GM08714 (cell line): ENCODE measurements around the gene VWA7.

Experiments
- H3K4me3 ChIP-seq: fragments of 200-500 bp; sonication (Bioruptor generic); 2 replicates; pipeline ENCODE4 v1.5.1; 2014; ENCODE audit warnings: mild to moderate bottlenecking, low read length, inconsistent platforms
- ZNF274 ChIP-seq: IDR thresholded peaks from 2 replicates; pipeline ENCODE4 v1.6.1; 2012; ENCODE audit warnings: mild to moderate bottlenecking, low read depth, low read length

Gene VWA7

DNA sequence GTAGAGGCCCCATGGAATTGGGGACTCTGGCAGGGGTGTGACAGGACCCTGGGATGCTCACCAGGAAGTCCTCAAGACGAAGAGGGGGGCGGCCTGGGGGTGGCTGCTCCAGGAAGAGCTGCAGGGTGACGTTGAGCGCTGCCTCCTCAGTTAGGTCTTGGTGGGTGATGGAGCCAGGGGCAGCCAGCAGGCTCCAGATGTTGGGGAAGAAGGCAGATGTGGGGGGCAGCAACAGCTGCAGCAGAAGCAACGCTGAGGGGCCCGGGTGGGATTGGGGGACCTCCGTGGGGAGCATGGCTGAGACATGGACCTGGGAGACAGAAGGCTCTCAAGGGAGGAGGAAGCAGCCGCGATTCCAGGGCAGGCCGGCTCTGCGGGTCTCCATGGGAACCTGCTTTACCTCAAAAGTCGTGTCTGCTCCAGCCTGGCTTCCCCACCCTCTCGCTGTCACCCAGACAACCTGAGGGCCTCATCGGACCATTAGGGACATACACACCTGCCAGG is 591 bp downstream of the VWA7 start:
- TF ChIP-seq ZNF274, result no peak
- no peak overlapping the region for H3K4me3 ChIP-seq

DNA sequence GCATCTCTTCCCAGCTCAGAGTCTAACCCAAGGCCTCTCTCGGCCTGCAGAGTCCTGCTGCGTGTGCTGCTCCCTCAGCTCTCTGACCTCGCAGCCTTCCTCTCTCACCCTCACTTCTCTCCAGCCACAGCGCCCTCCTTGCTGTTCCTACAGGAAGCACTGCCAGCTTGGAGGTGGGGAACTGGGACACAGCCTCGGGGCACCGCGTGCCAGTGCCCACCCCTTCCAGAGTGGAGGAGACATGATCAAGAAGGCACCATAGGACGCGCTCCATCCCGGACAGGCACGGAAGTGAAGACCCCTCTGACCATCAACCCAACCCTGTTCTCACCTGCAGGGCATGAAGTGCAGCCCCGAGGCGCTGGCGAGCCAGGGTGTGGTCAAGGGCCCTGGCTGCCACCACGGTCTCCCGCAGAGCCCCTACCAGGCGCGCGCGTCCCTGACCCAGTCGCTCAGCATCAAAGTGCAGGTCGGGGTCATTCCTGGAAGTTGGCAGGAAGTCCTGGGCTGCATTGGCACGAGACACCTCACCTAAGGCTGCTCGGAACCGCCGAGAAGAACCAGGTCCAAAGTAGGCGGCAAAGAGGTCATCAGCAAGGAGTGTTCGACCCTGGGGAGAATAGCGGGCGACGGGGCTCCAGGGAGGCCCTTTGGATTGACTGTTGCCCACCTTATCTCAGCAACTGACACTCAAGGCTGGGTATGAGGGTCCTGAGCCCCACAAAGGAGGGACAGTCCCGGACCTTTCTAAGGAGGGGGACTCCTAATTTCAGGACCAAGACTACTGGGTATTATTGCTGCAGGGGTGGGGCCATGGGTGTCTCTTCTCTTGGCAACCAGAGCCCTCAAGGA is 1.3 kb downstream of the VWA7 start:
- no peak for TF ChIP-seq ZNF274
- no peak overlapping the region for H3K4me3 ChIP-seq

DNA sequence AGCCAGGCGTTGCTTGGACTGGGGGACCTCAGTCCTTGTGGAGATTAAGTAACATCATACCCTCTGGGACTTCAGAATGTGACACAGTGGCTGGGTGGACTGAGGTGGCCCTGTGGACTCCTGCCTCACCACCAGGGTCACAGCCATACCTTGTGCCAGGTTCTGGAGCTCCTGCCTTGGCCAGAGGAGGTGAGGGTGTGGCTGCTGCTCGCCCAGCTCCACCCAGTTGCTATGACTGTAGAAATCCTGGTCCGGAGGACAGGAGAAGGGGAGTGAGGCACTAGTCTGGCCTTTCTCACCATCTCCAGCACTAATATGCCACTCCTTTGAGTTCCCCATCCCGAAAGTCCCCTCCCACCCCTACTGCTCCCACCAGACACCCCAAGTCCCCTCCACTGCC is 1.9 kb downstream of the VWA7 start:
- H3K4me3 ChIP-seq, result no peak overlapping the region
- TF ChIP-seq ZNF274, result no peak

DNA sequence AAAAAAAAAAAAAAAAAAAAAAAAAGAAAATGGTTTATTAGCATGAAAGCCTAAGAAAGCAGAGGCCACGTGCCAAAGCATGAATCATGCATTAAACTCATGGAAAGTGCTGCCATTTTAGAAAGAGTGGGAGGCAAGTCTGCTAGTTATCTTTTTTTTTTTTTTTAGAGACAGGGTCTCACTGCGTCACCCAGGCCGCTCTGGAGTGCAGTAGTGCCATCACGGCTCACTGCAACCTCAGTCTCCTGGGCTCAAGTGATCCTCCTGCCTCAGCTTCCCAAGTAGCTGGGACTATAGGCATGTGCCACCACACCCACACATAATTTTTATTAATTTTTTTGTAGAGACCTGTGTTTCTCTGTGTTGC is 5.2 kb downstream of the VWA7 start:
- no peak for TF ChIP-seq ZNF274
- no peak overlapping the region for H3K4me3 ChIP-seq

DNA sequence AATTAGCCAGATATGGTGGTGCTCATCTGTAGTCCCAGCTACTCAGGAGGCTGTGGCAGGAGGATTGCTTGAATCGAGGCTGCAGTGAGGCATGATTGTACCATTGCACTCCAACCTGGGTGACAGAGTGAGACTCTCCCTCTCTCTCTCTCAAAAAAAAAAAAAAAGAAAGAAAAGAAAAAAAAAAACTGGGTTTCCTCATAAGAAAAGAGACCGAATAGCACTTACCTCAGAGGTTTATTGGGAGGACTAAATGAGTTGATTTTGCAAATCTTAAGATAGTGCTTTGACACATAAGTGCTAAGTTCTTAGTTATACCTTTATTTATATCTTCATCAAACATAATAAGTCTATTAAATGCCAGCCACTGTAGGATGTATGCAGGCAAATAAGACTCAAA is 6.3 kb downstream of the VWA7 start:
- no peak for TF ChIP-seq ZNF274
- no peak overlapping the region for H3K4me3 ChIP-seq

DNA sequence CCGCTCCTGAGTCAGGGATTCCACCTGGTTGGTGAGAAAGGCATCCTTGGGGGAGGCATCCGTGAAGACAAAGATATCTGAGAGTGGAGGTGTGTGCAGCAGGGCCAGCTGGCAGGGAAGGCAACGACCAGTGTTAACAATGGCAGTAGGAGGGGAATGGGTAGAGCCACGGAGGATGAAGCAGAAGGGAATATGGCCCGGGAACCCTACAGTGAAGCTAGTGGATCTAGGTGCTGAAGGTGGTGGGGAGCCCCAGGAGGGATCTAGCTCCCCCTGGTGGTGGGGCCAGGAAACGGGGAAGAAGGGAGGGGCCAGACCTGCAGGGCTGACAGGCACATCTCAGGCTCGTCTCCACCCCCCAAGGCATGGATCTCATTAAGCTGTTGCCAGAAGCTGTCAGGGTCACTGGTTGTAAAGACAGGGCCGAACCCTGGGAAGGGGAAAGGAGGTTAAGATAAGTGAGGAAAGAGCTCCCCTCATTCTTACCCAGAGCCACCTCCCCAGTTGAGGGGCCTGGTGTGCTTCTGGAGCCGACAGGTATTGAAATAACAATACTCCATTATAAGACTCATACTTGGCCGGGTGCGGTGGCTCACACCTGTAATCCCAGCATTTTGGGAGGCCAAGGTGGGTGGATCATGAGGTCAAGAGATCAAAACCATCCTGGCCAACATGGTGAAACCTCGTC is 7.3 kb downstream of the VWA7 start:
- TF ChIP-seq ZNF274, result no peak
- no peak overlapping the region for H3K4me3 ChIP-seq

DNA sequence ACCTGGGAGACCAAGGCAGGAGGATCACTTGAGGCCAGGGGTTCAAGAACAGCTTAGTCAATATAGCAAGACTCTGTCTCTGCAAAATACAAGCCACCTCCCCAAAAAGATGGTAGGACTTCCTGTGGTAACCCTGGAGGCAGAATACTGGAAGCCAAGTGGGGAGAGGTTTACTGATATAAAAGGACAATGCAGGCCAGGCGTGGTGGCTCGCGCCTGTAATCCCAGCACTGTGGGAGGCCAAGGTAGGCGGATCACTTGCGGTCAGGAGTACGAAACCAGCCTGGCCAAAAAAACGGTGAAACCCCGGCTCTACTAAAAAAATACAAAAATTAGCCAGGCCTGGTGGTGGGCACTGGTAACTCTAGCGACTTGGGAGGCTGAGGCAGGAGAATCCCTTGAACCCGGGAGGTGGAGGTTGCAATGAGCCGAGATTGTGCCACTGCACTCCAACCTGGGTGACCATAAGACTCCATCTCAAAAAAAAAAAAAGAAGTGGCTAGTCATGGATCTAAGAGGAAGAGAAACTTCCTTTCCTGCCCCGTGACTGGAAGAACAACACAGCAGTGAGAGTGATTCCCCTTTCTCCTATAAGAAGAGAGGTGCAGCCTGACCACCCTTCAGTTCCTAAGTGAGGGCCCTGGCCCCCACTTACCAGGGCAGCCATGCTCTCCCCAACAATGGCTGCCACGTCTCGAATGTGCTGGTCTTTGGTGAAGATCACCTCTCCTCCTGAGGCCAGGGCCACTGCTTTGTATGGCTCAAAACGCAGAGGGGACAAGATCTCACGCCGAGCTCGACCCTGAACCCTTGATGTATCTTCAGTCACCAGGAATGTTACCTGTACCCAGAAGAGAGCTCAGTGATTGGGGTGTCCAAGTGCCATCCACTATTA is 8.5 kb downstream of the VWA7 start:
- no peak for TF ChIP-seq ZNF274
- no peak overlapping the region for H3K4me3 ChIP-seq

DNA sequence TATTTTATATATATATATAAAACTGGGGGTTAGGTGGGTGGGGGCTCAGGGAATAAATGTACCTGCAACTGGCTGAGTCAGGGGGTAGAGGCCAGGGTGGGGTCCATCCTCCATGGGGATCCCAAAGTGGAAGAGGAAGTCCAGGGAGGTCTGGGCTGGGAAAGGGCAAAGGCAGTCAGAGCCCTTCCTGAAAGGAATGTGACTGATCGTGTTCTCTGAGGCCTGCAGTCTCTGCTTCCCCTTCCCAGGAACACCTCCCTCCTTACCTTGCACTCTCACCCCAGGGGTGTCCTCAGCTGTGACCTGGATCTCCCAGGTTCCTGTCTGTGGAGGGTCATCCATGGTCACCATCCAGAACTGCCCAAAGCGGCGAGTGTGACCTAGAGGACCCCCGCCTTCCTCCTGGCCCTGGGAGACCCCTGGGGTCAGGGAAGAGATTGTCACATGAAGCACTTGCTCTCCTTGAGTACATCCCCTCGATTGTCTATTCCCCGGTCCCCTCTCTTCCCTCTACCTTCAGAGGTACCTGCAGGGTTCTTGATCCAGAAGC is 10.0 kb downstream of the VWA7 start:
- no peak overlapping the region for H3K4me3 ChIP-seq
- no peak for TF ChIP-seq ZNF274

DNA sequence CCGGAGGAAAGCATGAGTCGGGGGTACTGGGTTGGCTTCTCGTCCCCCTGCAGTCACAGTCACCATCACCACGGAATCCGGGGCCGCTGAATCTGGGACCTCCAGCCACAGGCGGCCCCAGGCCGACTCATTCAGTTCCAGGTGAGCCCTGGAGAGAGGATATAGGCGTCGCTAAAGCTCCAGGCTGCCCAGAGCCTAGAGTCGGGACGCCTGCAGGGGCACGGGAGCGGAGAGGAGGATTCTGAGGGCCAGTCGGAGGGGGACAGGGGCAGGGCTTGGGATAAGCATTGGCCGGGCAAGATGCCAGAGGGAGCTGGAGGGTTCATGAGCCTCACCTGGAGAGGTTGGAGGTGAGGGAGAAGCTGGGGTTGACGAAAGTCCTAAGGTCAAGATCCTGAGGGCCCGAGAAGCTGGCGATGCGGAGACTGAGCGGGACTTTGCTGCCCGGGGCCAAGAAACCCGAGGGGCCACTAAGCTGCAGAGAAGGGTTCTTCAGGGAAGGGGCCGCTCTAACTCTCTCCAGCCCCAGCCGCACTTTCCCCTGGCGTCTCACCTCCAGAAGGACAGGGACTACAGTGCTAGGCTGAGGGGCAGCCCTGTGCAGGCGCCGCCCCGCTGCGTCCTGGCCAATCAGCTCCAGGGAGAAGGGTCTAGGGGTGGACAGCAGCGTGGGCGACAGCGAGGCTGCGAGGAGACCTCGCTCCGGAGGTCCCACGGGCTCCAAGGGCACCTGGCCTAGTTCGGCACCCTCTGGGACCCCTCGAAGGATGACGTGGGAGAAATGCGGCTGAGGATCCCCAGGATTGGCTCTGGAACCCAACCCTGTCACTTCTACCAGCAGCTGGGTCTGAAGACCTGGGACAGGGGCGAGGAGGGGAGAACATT is 11.0 kb downstream of the VWA7 start:
- TF ChIP-seq ZNF274, result no peak
- no peak overlapping the region for H3K4me3 ChIP-seq

DNA sequence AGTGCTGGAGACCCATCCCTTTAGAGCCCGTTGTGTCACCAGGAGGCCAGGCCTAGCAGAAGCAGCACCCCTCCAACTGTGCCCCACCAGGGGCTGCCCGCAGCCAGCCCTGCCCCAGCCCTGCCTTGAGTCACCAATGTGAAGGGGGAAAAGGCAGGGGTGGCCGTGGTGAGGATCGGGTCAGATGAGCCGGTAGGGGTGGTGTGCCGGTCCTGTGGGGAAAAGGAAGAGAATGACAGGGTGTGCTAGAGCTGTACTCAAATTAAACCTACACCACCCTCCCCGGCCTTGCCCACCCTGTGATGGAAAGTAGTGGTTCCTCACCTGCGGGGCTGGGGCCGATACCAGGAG is 11.6 kb downstream of the VWA7 start:
- H3K4me3 ChIP-seq, result no peak overlapping the region
- TF ChIP-seq ZNF274, result no peak

DNA sequence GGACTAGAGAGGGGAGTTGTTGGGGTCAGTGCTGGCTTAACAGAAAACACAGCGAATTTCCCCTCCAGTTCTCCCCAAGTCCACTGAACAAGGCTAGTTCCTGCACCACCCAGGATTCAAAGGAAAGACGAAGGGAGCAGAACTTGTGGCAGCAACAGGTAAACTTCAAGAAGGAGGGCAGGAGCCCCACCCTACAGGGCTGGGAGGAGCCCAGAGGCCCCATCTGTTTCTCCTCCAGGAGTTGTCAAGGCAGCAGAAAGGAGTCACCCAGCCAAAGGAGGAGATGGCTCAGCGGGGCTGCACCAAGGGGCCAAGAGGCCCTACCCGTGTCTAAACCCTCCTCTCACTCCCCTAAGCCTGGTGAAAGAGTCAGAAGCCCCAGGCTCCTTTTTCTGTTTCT is 12.9 kb downstream of the VWA7 start:
- H3K4me3 ChIP-seq, result no peak overlapping the region
- TF ChIP-seq ZNF274, result no peak

DNA sequence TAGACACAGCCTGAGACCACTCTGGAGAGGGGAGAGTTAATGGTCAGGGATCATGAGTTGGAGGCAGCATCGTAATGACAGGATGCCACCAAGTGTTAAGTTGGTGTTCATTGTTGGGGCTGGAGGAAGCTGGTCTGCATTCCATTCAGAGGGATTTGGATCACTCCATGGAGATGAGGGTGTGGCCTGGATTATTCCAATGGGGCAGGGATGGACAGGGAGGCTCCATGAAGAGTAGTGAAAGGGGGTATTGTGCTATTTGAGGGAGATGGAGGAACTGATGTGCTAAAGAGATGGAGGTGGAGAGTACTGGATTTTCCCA is 13.5 kb downstream of the VWA7 start:
- no peak for TF ChIP-seq ZNF274
- H3K4me3 ChIP-seq, result no peak overlapping the region

DNA sequence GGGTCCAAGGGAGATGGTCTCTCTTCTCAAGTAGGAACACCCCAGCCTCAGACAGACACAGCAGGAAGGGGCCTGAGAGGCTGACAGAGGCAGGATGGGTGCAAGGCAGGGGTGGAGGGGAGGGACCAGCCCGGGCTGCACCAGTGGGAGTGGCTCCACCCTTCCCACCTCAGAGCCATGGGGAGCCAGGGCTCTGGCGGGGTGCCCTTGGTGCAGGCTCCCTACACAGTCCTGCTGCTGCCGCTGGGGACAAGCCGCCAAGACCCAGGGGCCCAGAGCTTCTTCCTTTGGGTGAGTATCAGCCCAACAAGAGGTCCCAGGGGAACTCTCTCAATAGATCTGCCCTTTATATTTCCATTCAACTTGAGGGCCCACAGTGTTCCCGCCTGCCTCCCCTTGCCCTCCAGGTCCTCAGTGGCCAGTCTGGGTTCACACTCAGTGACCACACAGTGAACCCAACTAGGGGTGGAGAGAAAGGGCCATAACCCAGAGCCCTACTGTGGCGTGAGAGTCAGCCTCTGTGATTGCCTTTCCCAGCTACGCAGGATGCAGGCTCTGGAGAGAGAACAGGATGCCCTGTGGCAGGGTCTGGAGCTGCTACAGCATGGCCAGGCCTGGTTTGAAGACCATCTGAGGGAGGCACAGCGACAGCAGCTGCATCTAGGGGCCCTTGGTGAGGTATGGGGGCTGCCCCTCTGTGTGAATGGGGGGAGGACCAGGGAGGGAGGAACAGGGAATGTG is 14.1 kb downstream of the VWA7 start:
- no peak for TF ChIP-seq ZNF274

More for the DNA sequence above, 14.1 kb downstream of the VWA7 start:
- H3K4me3 ChIP-seq, result no peak overlapping the region
